Measurements from ENCODE around the gene TUBA4A.
A peak's percentile ranks its signal among the peaks of the same experiment; 100 is the strongest.

The TUBA4A gene

DNA sequence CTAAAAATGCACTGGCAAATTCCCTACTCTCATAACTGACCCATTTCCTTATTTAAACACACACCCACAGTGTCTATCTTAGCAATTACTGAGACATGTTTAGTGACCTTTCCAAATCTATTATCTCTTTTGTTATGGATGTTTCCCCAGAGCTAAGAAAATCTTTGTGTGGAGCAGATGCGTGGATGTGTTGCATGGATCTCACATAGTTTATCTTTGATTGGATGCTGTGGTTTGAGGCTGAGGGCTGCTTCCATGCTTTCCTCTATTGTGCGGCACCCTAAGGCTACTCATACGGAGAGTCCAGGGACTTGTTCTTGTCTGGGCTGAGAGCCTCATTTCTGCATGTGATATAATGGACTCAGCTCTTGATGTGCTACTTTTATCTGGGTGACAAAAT is 19.4 kb downstream of the TUBA4A start:
- DNase-seq (ENCODE audit: low spot score), result no peak

DNA sequence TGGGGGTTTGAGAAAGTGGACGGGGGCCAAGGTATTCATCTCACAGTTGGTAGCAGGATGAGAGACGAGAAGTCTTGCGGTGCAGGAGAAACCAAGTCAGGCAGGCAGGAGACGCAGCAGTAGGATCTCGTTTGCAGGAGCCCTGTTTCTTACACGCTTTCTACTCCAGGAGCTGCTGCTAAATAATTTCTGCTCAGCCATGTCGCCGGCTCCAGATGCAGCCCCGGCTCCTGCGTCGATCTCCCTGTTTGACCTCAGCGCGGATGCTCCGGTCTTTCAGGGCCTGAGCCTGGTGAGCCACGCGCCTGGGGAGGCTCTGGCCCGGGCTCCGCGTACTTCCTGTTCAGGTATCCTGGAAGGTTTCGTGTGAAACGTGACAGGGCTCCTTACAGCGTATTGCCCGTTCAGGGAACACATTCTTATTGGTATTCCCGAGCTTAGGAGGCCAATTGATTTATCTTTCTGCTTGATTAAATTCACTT is 23.6 kb downstream of the TUBA4A start:
- peak; percentile 65 for DNase-seq (ENCODE audit: low spot score)

DNA sequence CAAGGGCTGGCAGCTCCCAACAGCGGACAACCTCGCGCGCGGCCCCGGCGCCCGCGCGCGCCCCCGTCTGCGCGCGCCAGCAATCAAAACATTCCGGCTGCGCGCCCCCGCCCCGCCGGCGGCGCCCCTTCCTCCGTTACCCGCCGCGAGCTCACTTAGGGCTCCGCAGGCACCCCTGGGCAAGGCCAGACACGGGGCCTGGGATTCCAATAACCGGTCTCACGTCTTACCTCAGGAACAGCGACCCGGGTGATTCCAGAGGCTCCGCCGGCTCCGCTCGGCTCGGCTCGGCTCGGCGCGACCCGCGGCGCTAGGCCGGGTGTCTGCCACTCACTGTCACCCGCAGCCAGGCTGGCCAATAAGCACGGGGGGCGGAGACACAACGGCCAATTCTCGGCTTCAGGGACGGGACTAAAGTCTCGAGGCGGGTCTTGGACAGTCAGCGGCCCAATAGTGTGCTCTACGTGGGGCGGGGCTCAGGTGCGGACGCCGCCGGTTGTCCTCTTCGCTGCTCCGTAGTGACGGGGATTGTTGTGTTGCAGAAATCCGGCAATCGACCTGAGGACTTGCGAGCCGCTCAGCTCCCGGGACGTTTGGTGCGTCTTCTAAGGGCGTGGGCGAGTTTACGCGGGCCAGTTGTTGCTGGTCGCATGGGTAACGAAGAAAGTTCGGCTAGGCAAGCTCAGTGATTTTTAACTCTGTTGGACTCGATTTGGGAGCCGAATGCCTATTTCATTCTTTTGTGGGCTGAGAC is 24.2 kb downstream of the TUBA4A start, which contains the start of the genes ANKZF1 and ATG9A:
TSS of gene ANKZF1 (plus strand) at position 502 of the 754 bp plus-strand sequence. CDS start 452 bp downstream, outside the sequence.
TSS of gene ATG9A (minus strand) at position 332 of the 754 bp plus-strand sequence. CDS start 1,612 bp downstream, outside the sequence.
- peak; percentile 99 for DNase-seq (ENCODE audit: low spot score)

DNA sequence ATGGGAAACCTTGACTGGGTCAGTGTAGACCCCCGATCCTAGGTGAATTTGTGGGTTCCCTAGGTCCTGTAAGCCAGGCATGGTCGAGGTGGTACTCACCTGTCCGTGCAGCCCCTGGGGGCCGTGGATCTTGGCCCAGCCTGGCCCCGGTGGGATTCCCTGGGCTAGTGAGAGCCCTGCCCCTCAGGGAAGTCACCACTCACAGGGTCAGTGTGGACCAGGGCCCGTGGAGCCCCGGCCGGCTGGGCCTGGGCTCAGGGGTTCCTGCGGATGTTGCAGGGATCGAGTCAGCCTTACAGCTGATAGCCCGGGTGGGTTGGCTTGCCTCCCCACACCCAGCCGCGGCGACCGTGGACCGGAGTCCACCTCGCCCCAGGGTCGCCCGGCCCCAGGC is 24.8 kb downstream of the TUBA4A start:
- no peak for DNase-seq (ENCODE audit: low spot score)

DNA sequence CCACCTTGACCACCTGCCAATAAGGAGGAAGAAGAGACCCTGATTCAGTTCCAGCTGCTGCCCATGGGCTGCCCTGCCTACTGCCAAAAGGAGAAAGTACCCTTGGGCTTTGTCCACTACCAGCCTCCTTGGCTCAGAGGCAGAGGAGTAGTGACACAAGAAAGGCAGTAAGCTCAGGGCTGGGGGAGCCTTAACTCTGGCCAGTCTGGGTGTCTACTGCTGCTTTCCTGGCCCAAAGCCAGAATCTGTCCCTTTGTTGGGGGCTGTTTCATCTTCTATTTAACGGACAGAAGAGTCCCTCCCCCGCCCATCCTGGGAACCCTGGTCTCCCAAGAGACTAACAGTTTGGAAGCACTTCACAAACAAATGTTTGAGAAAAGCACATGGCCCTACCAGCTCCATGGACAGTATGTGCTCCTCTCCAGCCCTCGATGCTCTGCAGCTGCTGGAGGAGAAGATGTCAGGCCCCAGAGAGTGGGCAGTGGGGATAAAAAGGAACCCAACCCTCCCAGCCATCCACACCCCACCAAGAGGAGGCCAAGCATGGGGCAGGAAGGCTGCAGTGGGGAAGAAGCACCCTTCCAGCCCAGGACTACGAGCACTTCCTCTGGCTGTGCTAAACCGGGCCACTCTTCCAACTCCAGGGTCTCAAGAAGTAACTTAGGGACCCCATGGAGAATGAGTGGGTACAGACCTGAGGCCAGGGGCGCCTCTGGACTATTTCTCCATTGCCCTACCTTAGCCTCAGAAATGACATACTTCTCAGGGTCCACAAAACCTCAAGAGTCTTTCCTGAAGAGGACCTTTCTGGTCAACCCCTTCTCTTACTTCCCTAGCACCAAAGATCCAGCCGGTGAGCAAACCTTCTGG is 25.4 kb downstream of the TUBA4A start:
- DNase-seq (ENCODE audit: low spot score), result peak; percentile 34

DNA sequence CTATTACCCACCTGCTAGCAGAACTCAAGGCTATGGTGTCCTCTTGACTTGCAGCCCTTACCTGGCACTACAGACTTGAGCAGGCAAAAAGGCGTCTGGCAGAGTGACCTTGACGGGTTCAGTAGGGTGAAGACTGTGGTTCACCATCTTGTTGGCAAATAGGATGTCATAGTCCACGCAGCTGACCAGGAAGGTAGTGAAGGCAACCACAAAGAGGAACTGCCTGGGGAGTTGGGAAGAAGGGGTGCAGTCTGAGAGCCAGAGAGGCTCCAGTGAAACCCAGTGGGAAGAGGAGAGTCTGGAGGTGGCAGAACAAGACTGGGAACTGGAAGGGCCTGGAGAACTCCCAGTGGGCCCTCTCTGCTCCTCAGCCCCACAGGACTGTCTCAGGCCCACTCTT is 28.4 kb downstream of the TUBA4A start:
- no peak for DNase-seq (ENCODE audit: low spot score)

DNA sequence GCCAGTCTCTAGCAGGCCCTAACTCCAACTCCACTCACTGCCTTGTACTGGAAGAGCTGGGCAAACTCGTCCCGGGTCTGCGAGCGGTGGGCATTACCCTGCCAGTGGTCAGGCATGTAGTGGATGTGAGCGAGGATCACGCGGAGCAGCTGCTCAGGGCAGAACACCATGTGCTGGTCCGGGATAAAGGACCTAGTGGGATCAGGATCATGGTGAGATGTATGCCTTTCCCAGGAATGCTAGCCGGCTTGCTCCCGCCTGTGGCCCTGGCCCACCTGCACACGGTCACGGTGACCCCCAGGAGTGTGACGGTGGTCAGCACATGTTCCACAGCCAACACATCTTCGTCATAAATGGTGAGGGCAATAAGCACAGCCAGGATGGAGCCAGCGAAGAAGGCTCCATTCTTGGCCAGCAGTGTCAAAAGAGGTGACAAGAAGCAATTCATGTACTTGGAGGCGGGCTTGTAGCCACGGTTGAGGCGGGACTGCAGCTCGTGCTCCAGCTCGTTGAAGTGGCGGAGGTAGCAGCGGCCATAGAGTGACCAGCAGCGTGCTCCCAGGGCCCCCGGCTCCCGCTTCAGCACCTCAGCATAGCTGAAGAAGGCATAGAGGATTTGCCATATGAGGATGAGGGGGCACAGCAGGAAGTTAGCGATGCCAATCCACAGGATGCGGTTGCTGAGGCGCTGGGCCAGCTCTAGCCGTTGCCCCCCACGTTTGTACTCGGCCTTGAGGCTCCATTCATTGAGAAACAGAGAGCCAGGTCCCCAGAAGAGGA is 29.7 kb downstream of the TUBA4A start:
- no peak for DNase-seq (ENCODE audit: low spot score)

DNA sequence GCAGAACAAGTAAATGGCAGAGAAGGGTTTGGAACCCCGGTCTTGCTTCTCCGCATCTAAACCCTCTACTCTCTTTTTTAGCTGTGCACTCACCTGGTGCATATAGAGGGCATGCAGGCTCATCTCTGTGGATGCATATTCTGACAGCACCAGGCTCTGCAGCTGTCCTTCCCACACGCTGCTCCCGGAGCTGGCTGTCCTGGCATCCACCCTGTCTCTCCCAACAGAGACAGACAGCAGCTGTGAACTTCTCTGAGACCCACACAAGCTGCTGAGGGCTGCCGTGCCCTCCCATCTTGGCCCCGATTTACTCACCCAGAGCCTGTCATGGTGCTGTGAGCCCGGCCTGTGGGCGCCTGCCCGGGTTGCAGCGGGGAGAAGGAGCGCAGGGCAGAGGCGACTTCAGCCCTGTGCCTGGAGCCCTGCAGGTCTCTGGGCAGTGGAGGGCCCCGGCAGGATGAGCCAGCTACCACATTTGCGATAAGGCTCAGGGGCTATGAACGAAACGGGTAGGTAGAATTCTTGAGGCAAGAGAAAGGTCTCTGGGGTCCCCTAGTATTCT is 31.7 kb downstream of the TUBA4A start:
- DNase-seq (ENCODE audit: low spot score), result no peak

DNA sequence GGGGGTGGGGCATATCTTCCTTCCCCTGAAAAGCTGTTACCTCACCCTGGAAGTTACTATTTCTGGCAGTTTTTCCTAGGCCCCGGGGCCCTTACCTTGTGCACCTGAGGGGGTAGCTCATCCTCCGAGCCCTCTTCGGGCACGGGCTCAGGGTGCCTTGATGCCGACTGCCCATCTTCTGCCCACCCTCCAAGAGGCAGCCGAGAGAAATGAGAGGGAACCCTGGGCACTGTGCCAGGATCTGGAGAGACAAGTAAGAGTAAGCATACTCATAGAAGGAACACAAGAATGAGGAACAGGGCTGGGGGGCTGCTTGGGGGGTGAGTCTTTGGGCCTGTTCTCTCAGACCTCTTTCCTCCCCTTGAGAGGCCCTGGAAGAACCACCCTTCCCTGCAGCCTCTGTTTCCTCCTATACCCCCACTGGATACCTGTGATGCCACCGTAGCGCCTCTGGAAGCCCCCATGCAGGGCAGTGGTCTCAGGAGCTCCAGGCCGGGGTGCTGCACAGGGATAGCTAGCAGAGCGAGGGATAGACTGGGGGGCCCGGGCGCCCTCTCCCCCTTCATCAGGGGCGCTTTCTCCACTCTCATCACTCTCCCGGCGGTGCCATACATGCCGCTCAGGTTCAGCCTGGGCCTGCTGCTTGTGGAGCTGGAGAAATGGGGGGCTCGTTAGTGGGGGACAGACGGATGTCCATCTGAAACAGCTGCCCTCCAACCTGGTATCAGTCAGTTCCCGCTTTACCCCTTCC is 32.9 kb downstream of the TUBA4A start:
- no peak for DNase-seq (ENCODE audit: low spot score)

DNA sequence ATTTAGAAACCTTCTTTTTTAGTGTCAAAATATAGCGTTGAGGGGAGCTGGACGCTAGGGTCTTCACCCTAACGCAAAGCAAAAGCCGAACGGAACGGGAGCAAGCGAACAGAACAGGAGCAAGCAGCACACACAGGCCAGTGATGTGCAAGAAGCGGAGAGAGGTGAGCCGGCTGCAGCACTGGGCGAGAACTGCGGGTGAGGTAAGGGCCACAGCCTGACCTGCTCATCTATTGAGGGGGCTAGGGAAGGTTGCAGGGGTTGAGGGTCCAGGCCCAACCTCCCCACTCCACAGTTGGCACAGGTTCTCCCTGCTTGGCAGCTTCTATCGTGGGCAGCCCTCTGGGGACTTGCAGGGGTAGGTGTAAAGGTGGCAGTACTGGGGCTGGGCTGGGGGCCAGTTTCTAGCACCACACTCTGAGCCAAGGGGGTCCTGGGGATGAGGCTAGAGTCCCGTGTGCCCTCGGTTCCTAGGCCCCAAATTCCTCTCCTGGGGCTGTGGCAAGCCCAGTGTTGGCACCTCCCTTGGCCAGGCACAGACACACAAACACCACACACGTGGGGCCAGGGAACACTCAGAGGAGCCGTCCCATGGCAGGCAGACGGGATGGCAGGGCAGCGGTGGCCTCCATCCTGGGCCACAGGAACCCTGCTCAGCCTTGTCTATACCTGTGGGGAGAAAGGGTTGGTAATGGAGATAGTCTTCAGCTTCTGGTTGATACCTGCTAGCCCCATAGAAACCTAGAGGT is 33.8 kb downstream of the TUBA4A start:
- DNase-seq (ENCODE audit: low spot score), result no peak

DNA sequence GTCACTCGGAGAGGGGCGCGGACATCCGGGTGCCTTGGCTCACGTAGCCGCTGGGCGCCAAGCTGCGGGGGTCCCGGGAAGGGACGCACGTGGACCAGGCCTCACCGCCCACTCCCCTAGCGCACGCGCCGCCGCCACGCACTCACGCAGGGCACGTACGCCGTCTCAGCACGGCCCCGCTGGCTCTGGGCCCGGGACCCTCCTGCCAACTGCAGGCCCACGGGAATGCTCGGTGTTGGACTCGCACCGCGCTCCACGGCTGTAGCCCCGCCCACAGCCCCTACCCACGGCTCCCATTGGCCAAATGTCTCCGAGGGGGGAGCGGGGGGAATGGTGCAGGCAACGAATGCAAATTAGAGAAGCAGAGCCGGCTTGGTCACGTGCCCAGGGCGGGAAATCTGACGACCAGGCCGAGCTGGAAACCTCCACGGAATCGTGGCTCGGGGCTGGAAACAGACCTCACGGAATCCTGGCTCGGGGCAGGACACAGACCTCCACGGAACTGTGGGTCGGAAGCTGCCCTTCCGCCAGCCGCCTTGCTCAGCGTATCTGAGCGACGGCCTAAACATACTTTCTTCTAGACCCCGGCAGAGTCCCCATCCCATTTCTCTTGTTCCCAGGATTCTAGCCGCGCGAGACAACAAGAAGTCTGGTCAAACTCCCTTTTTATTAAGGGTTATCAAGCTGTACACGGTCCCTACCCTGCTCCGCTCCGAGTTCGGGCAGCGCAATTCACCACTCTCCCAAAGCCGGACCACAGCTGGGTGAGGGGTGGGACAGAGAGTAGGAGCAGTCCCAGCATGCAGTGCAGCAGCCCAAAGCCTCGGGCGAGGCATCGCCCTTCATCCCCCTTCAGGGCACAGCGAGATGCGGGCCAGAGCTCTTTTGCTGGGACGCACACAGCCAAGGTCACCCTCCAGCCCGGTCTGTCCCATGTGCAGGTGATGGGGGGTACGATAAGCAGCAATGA is 34.7 kb downstream of the TUBA4A start, which contains the start of gene ABCB6:
TSS of gene ABCB6 (minus strand) at position 227 of the 970 bp plus-strand sequence. CDS start 285 bp downstream, outside the sequence.
- DNase-seq (ENCODE audit: low spot score), result peak; percentile 90

DNA sequence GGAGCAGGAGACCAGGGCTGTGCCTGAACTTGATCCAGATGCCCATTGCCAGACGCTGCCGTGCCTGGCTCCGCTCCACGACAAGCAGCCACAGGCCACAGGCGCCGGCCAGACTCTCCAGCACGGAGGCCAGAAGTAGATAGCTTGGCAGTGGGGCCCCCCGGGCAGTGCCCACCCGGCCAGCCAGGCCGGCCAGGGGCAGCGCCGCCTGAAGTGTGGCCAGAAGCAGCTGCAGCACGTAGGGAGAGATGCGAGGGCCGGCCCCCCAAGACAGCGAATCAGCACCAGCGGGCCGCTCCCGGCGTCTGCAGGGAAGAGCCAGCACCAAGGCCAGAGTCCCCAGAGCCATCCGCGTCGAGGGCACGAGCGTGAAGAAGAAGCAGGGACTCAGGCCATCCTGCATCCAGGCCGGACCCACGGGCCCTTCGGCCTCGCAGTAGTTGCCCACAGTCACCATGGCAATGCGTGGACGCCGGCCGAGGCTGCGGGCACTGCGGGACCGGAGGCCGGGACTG is 35.4 kb downstream of the TUBA4A start:
- DNase-seq (ENCODE audit: low spot score), result no peak

DNA sequence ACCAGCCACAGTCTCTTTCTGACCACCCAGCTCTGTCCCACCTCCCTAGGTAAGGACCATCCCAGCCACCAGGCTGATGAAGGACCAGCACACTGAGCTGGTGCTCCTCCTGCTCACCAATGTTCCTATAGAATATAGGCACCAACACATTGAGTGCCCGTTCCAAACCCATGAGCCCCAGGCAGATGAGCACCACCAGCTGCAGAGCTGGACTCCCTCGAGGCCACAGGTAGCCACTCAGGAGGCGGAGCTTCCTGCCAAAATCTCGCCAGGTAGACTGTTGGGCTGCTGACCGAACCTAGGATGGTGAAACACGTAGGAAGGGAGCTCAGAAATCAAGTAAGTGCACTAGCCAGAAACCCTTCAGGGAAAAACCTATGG is 37.2 kb downstream of the TUBA4A start:
- DNase-seq (ENCODE audit: low spot score), result no peak

DNA sequence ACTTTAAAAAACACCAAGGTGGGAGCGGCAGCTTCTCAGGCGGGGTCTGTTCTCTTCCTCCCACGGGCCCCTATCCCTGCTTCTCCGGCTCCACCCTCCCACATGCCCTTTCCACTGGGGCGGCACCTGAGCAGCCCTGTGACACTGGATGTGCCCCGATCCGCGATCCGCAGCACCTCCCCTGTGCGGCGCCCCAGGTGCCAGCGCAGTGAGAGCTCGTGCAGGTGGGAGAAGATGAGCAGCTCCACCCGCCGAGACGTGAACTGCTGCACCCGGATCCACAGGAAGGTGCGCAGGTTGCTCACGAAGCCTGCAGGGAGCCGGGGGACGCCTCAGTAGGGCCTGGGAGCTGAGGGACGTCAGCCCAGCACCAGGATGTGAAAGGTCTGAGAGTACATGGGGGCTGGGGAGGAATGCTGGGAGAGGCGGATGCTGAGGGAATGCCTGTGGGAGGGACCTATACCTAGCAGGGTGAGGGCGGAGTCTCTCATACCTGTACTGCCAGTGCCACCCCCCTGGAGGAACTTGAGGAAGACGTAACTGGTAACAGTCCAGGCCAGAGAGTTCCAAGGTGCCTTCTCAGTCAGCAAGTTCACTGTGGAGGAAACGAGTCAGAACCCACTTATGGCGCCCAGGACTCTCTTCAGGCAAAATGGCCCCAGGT is 37.7 kb downstream of the TUBA4A start:
- DNase-seq (ENCODE audit: low spot score), result no peak

DNA sequence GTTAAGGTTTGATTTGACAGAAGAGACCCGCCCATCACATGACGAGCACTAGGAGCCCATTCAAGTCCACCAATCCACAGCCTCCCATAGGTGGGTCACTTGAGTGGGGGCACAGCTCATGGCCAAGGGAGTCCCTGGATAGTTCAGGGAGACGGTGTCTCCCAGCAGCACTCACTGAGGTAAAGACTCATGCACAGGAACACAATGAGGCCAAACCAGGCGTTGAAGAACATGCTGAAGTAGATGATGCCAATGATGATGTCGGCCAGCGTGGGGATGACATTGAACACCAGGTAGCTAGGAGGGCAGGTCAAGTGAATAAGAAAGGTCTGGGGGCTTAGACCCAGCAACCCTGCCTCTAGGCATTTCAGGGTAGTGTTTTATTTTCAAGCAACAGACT is 38.9 kb downstream of the TUBA4A start:
- no peak for DNase-seq (ENCODE audit: low spot score)

DNA sequence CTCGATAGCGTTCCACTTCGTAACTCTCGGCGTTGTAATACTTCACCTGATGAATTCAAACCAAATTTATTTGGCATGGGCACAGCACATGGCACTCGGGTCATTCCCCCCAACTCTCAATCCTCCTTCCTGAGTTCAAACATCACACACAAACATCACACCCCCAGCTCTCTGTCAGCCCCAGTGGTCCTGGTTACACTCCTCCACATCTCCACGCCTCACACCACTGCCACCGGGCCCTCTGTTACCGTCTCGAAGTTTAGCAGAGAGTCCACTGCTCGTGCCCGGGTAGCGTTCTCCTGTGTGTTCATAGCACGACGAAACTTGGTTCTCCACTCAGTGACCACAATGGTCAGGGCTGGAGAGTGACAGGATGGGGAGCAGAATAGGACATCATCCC is 39.6 kb downstream of the TUBA4A start:
- DNase-seq (ENCODE audit: low spot score), result no peak

DNA sequence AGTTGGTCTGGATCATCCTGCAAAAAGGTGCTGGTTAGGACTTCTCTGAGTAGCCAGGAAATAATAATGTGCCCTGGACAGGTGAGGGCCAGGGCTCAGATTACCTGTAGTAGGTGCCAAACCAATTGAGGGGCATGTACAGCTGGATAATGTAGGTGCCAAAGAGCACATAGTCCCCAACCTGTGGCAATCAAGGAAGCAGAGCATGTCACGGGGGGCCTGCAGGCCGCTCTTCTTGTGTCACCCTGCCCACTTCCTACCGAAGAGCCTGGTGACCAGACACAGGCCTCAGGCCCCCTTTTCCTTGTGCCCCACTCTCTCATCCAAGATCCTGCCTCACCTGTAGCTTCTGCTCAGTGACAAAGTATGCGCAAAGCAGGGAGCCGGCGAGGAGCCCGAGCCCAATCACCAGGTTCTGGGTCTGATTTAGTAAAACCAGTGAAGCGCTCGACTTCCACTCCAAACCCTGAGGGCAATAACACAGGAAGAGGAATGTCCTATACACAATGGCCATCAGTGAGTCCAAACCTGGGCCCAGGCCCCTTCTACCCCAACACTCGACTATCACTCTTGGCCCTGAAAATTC is 40.1 kb downstream of the TUBA4A start:
- no peak for DNase-seq (ENCODE audit: low spot score)

DNA sequence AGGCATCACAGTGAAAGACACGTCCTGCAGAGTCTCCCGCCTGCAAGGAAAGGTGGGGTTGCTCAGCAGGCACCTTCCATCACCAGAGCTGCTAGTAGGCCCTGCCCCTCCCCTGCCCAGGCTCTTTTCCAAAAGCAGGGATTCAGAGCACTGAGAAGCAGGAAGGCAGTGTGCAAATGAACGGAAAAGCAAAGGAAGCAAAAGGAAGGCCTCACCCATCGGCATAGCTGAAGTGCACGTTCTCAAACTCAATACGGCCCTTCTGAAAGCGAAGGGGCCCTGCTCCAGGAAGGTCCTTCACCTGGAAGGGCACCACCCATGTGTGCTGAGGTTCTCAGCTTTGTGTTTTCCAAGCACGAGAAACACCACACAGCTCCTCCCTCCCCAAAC is 40.7 kb downstream of the TUBA4A start:
- DNase-seq (ENCODE audit: low spot score), result no peak

All from NAMALWA (cell line).